OCI-LY1 (cell line): Measurements from ENCODE around the gene BAHD1.

Experiments
- CTCF ChIP-seq: fragments of 200-600 bp; sonication (generic), shearing (Covaris generic); IDR thresholded peaks from 2 replicates; pipeline ENCODE4 v1.5.1; 2017; ENCODE audit warnings: mild to moderate bottlenecking, antibody characterized with exemption, low read length, moderate library complexity, mixed read lengths
- EZH2 ChIP-seq: fragments of 200-600 bp; sonication (generic), shearing (Covaris generic); IDR thresholded peaks from 2 replicates; pipeline ENCODE4 v1.8.0; 2017; ENCODE audit warnings: borderline replicate concordance, mixed run types, mild to moderate bottlenecking, antibody characterized with exemption, low read length, moderate library complexity, mixed read lengths

- no peak for TF ChIP-seq CTCF
- TF ChIP-seq EZH2: no peak
Observed at GRCh38 chr15:40471808-40472150, 31.0 kb downstream of the BAHD1 start.
